ENCODE measurements around the gene ITGB2.

The ITGB2 gene

GRCh38 chr21:44845418-44846223, 75.1 kb downstream of the ITGB2 start:
- DNase-seq, result peak; percentile 62 to 67

GRCh38 chr21:44844256-44844655, 76.4 kb downstream of the ITGB2 start:
- no peak for DNase-seq

- no peak for DNase-seq
Measured at GRCh38 chr21:44842721-44843445, 77.8 kb downstream of the ITGB2 start.

- no peak for DNase-seq
Measured at GRCh38 chr21:44842087-44842486, 78.6 kb downstream of the ITGB2 start.

GRCh38 chr21:44840771-44841170, 79.9 kb downstream of the ITGB2 start:
- DNase-seq, result no peak

- no peak for DNase-seq
Measured at GRCh38 chr21:44838951-44839350, 81.7 kb downstream of the ITGB2 start.

- DNase-seq, result peak in 1 of 2 donors; percentile 66
Measured at GRCh38 chr21:44838039-44838895, 82.4 kb downstream of the ITGB2 start.

- no peak for DNase-seq
Measured at GRCh38 chr21:44837537-44837936, 83.2 kb downstream of the ITGB2 start.

GRCh38 chr21:44836666-44837471, 83.8 kb downstream of the ITGB2 start:
- peak; percentile 27 to 56 for DNase-seq

- DNase-seq, result no peak
Measured at GRCh38 chr21:44836349-44836665, 84.4 kb downstream of the ITGB2 start.

Data from inflammatory macrophage treated with lipopolysaccharide for 1 hour (primary cell).